Hepatocyte (in vitro differentiated cells): Measurements from ENCODE around the gene GLP1R.

Experiments used
- EZH2 ChIP-seq: fragments of 200-600 bp; sonication (generic); IDR thresholded peaks from 2 replicates; pipeline ENCODE4 v1.6.1; 2016; ENCODE audit warnings: antibody characterized with exemption, mild to moderate bottlenecking, borderline replicate concordance
- EZH2phosphoT487 ChIP-seq: fragments of 200-600 bp; sonication (generic); IDR thresholded peaks from one replicate; pipeline ENCODE4 v1.6.1; 2018; ENCODE audit warnings: antibody characterized with exemption, mild to moderate bottlenecking, low read depth, moderate library complexity; ENCODE audit not compliant: unreplicated experiment, severe bottlenecking
- TF ChIP-seq, protein P1 (sequence below): fragments of 200-600 bp; sonication (generic); IDR thresholded peaks from 2 replicates; pipeline ENCODE4 v1.5.1; 2016; ENCODE audit warnings: antibody characterized with exemption, mild to moderate bottlenecking; ENCODE audit not compliant: poor library complexity

DNA sequence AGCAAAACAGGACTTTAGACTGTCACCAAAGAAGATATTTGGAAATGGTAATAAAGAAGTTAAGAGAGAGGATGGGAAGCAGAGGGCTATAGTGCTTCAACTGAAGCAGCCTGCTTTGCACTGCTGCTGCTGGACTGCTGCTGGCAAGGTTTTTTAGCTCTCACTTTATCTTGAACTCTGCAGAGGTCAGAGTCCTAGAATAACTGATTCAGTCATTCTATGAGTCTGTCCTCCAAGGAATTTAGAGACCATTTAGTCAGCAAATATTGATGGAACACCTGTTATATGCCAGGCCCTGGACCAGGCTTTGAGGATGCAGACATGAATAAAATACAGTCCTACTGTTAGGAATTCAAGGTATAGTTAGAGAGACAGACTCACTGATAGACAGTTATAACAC, 75.5 kb downstream of the GLP1R start:
- TF ChIP-seq, protein P1, sequence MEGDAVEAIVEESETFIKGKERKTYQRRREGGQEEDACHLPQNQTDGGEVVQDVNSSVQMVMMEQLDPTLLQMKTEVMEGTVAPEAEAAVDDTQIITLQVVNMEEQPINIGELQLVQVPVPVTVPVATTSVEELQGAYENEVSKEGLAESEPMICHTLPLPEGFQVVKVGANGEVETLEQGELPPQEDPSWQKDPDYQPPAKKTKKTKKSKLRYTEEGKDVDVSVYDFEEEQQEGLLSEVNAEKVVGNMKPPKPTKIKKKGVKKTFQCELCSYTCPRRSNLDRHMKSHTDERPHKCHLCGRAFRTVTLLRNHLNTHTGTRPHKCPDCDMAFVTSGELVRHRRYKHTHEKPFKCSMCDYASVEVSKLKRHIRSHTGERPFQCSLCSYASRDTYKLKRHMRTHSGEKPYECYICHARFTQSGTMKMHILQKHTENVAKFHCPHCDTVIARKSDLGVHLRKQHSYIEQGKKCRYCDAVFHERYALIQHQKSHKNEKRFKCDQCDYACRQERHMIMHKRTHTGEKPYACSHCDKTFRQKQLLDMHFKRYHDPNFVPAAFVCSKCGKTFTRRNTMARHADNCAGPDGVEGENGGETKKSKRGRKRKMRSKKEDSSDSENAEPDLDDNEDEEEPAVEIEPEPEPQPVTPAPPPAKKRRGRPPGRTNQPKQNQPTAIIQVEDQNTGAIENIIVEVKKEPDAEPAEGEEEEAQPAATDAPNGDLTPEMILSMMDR = no peak
- TF ChIP-seq EZH2phosphoT487 (no peak), EZH2 (no peak)
